Endothelial cell of umbilical vein (primary cell): ENCODE data around the gene RABIF. TPM values are rescaled to one million over a fixed set of nuclear protein-coding genes. Genes with fewer than 3 reads are reported as not detected.

Experiments
- Bru-seq: library from RNA; stranded (reverse); fragments of 400-500 nt; gene quantifications from one replicate; lab custom pipeline; 2021; lab: Mats Ljungman, UMichigan
- BruChase-seq, 2 experiments: library from RNA; stranded (reverse); fragments of 400-500 nt; gene quantifications; one replicate each; lab custom pipeline; 2021; lab: Mats Ljungman, UMichigan
- BruUV-seq: library from RNA; stranded (reverse); fragments of 400-500 nt; replicated peaks from 2 replicates; lab custom pipeline; 2021; lab: Mats Ljungman, UMichigan
- CTCF ChIA-PET: fragments of 300-600, 350-600 bp; sonication (Branson Sonifier 250); formaldehyde crosslinking; loops from one replicate; lab custom pipeline; 2021; ENCODE audit warnings: antibody characterized with exemption, inconsistent platforms; lab: Charles Lee
- POLR2A ChIA-PET: fragments of 300-600, 350-600 bp; sonication (Branson Sonifier 250); formaldehyde crosslinking; loops from one replicate; lab custom pipeline; 2021; ENCODE audit warnings: antibody characterized with exemption, inconsistent platforms; lab: Charles Lee
- DNase-seq: peaks from one replicate; pipeline ENCODE4 v3.0.0-alpha.2; 2011; ENCODE audit warnings: low read depth, low spot score
- FAIRE-seq: peaks from 2 replicates; lab custom pipeline; 2011; peaks lifted over from hg19 to GRCh38; lab: Jason Lieb, UNC
- H2AFZ ChIP-seq: 2 replicates; pipeline ENCODE4 v1.6.0; 2012; ENCODE audit warnings: low read depth, low read length, control low read depth, inconsistent platforms
- H3K27ac ChIP-seq: 2 replicates; pipeline ENCODE4 v1.5.1; 2011; ENCODE audit warnings: low read depth, mild to moderate bottlenecking, control low read depth, low read length, moderate library complexity; ENCODE audit not compliant: insufficient read depth
- H3K27me3 ChIP-seq, 2 experiments: 2 replicates each; pipeline versions ENCODE4 v1.6.0 to v1.6.1; 2011; ENCODE audit warnings: low read length in 2 of 2, mixed read lengths in 1 of 2; ENCODE audit not compliant: control insufficient read depth in 2 of 2, insufficient read depth in 2 of 2
- H3K36me3 ChIP-seq, 2 experiments: 2 replicates in 1 of 2; 3 replicates in 1 of 2; pipeline ENCODE4 v1.5.1; 2011; ENCODE audit warnings: low read length in 2 of 2, mild to moderate bottlenecking in 1 of 2, moderate library complexity in 1 of 2; ENCODE audit not compliant: control insufficient read depth in 2 of 2, insufficient read depth in 2 of 2; ENCODE audit errors: extremely low read depth in 1 of 2
- H3K4me1 ChIP-seq: 3 replicates; pipeline ENCODE4 v1.5.1; 2011; ENCODE audit warnings: mild to moderate bottlenecking, low read length; ENCODE audit not compliant: control insufficient read depth, insufficient read depth; ENCODE audit errors: extremely low read depth
- H3K4me2 ChIP-seq: 2 replicates; pipeline ENCODE4 v1.6.1; 2011; ENCODE audit warnings: low read length, control low read depth, mixed read lengths; ENCODE audit not compliant: insufficient read depth
- H3K4me3 ChIP-seq, 3 experiments: fragments of 200-600 bp in 1 of 3; sonication (generic), shearing (Covaris generic) in 1 of 3; replicated peaks in 1 of 3; 2 replicates each; pipeline ENCODE4 v1.5.1; 2011 to 2016; ENCODE audit warnings: control low read depth in 3 of 3, low read length in 3 of 3, mild to moderate bottlenecking in 2 of 3, inconsistent platforms in 1 of 3, low read depth in 1 of 3, moderate library complexity in 1 of 3; ENCODE audit not compliant: insufficient read depth in 1 of 3
- H3K79me2 ChIP-seq: 2 replicates; pipeline ENCODE4 v1.6.0; 2012; ENCODE audit warnings: low read length, inconsistent platforms; ENCODE audit not compliant: control insufficient read depth, insufficient read depth
- H3K9ac ChIP-seq: replicated peaks from 2 replicates; pipeline ENCODE3; 2011; ENCODE audit warnings: low read length, control low read depth; ENCODE audit not compliant: insufficient read depth; ENCODE audit errors: extremely low read depth
- H3K9me1 ChIP-seq: replicated peaks from 3 replicates; pipeline ENCODE4 v1.6.0; 2011; ENCODE audit warnings: mild to moderate bottlenecking, low read length; ENCODE audit not compliant: control insufficient read depth, insufficient read depth; ENCODE audit errors: extremely low read depth
- H3K9me3 ChIP-seq: replicated peaks from 2 replicates; pipeline ENCODE4 v1.5.1; 2012; ENCODE audit warnings: low read length, inconsistent platforms; ENCODE audit not compliant: control insufficient read depth, insufficient read depth
- H4K20me1 ChIP-seq: replicated peaks from 2 replicates; pipeline ENCODE3; 2011; ENCODE audit warnings: mild to moderate bottlenecking, low read length; ENCODE audit not compliant: control insufficient read depth, insufficient read depth; ENCODE audit errors: extremely low read depth
- FOS ChIP-seq: IDR thresholded peaks from 2 replicates; pipeline ENCODE4 v1.6.1; 2011; ENCODE audit warnings: mild to moderate bottlenecking, low read length, moderate library complexity, borderline replicate concordance; ENCODE audit not compliant: insufficient read depth
- POLR2A ChIP-seq: IDR thresholded peaks from 2 replicates; pipeline ENCODE4 v1.6.1; 2012; ENCODE audit warnings: low read depth, mild to moderate bottlenecking, control low read depth, low read length
- POLR2AphosphoS5 ChIP-seq: IDR thresholded peaks from 2 replicates; pipeline ENCODE4 v1.6.1; 2012; ENCODE audit warnings: low read depth, mild to moderate bottlenecking, control low read depth, low read length, moderate library complexity; ENCODE audit not compliant: insufficient read depth
- dilution Hi-C: fragments of 300-500 bp; cut with MboI; formaldehyde crosslinking; loops from one replicate; pipeline ENCODE4 v1.15.0; 2019; ENCODE audit warnings: low sequenced_read_pairs; ENCODE audit not compliant: extremely low pct_ligation_motif_present
- intact Hi-C: fragments of 100-400 bp; cut with micrococcal nuclease; formaldehyde crosslinking; loops from one replicate; pipeline ENCODE4 v1.10.0; 2022
- long read RNA-seq: library from polyadenylated mRNA; stranded (forward); transcript quantifications from one replicate; pipeline ENCODE4 v2.0.0, GENCODE V29; 2021
- polyA minus RNA-seq, 3 experiments: library from RNA; depleted of rRNA, polyadenylated mRNA; stranded (reverse); fragments of >200 nt; gene quantifications; 1 replicate in 1 of 3; 2 replicates in 2 of 3; pipeline ENCODE4 v1.2.3, GENCODE V29; 2011
- polyA plus RNA-seq, 4 experiments: library from polyadenylated mRNA; depleted of rRNA in 3 of 4; stranded (reverse) in 3 of 4; unstranded in 1 of 4; fragments of >200 nt; gene quantifications; 2 replicates each; pipeline versions ENCODE4 v1.2.1 to v1.2.3, GENCODE V29; 2011 to 2012; ENCODE audit warnings: missing spikeins in 1 of 4
- total RNA-seq: library from RNA; stranded (reverse); gene quantifications from 2 replicates; pipeline ENCODE4 v1.2.3, GENCODE V29; 2021
- TF ChIP-seq, protein P1 (sequence below): IDR thresholded peaks from 2 replicates; pipeline ENCODE4 v1.6.1; 2011; ENCODE audit not compliant: insufficient read depth, insufficient read length

Gene RABIF
- 13.1 and 15.8 TPM in 2 replicates for total RNA-seq
- 15.4 and 17.1 TPM in 2 replicates for polyA plus RNA-seq
- polyA plus RNA-seq (2011; cell fraction: cytosol; rRNA removed): 15.4 and 15.7 TPM in 2 replicates
- 5.3 and 7.6 TPM in 2 replicates for polyA plus RNA-seq (2011; cell fraction: nucleus; rRNA removed)
- polyA plus RNA-seq (2012): 13.7 and 18.1 TPM in 2 replicates
- polyA minus RNA-seq: 14.0 and 18.2 TPM in 2 replicates
- 8.9 TPM for polyA minus RNA-seq (2011; cell fraction: cytosol; rRNA and poly(A)+ RNA removed)
- 5.9 and 8.8 TPM in 2 replicates for polyA minus RNA-seq (2011; cell fraction: nucleus; rRNA and poly(A)+ RNA removed)
- percentile 80 among the genes with signal in this experiment for Bru-seq, nascent RNA
- BruChase-seq, experiment 1, labeled RNA remaining after a 6-hour chase: percentile 71 among the genes with signal in this experiment
- percentile 74 among the genes with signal in this experiment for BruChase-seq, experiment 2, labeled RNA remaining after a 2-hour chase
- long read RNA-seq, transcript RABIF-201 (2 exons, 2,430 nt): major isoform, 144 of 147 reads
- long read RNA-seq, partial matches to known transcripts: 0 of 147 reads
- long read RNA-seq, other reads (novel, unspliced or antisense): 3 of 147 reads

DNA sequence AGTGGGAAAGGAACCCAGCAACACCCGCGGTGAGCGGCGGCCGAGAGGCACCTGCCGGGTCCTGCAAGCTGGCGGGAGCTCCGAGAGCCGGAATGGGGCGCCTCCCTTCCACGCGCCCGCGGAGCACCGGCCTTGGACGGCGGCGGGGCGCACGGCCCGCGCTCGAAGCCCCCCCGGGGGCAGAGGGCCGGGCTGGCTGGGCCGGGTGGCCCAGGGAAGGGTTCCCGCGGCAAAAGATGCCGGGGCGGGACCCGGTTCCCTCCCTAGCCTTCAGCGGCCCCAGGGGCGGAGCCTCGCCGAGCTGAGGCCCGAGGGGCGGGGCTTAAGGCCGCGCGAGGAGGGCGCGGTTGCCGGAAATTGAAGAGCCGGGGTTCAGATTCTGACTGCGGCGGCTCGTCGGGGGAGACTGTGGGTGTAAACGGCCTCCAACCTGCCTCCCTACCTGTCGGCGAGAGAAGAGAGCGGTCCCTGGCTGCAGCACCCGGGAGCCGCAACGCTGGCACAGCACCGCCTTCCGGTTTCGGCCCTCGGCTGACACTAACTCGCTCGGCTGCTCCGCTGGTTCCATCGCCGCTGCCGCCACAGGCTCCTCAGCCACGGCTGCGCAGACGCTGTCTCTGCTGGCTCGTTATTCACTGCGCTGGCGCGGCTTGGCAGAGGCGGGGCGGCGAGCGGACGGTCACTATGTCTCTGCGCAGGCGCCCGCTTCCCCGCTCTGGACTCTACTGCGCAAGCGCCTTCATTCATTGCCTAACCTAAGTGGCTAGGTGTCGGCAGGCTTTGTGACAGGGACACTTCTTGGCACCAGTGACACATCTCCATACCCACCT is at the start of gene RABIF:
Gene RABIF, minus strand, starts transcription at position 619 of the 830 bp plus-strand sequence. Its CDS starts 51 bp downstream, at position 568.
- Histone ChIP-seq H3K4me1 (peaks cover 10% of the 10 kb centered on the region), H3K27me3 (no peaks in the 10 kb centered on the region), H3K27ac (peak within 1 kb of the TSS; percentile 18), H3K9ac (peak within 1 kb of the TSS; percentile 65), H3K36me3 (peaks cover 3 to 9% of the 10 kb centered on the region in 2 experiments), H3K9me3 (no peaks in the 10 kb centered on the region), H3K9me1 (no peaks in the 10 kb centered on the region), H3K79me2 (peaks cover 13% of the 10 kb centered on the region), H3K4me2 (peak within 1 kb of the TSS; percentile 98), H3K4me3 (peak within 1 kb of the TSS; percentile 79 to 96 (median 90)), H2AFZ (peak within 1 kb of the TSS; percentile 75), H4K20me1 (no peaks in the 10 kb centered on the region)
- ChIA-PET CTCF (interaction anchor here (0.6 to 1.6 kb wide), 5 partner anchors 10 to 77 kb away, joined by 3 to 5 read pairs (median 3); no protein-coding TSS in a partner anchor), POLR2A (interaction anchor here (0.8 kb wide), 1 partner anchor 8 kb away, joined by 3 read pairs; no protein-coding TSS in a partner anchor)
- DNase-seq: peak; percentile 97
- dilution Hi-C loops: no loop called here
- intact Hi-C loops: loop anchor here (1.0 to 10.0 kb wide), 6 partner anchors 27 to 106 kb away; partner anchors contain the start of genes ADIPOR1 and PCAT6
- BruUV-seq: TSS peak; percentile 70
- TF ChIP-seq, protein P1, sequence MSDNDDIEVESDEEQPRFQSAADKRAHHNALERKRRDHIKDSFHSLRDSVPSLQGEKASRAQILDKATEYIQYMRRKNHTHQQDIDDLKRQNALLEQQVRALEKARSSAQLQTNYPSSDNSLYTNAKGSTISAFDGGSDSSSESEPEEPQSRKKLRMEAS: no peak
- TF ChIP-seq FOS (no peak), POLR2AphosphoS5 (peak; percentile 99), POLR2A (peak; percentile 93)
- FAIRE-seq: peak; percentile 85
